Forelimb muscle (tissue), 1 donor: ENCODE results near the gene NCAN. TPM values are rescaled to one million over a fixed set of nuclear protein-coding genes. Genes with fewer than 3 reads are reported as not detected.
A peak's percentile ranks its signal among the peaks of the same experiment; 100 is the strongest.
"Not testable (repeated sequence)": the region's sequence is repeated elsewhere in the genome, so short reads cannot be mapped to it uniquely, and the experiment has no call there.

Source experiments
- DNase-seq: peaks from one replicate; pipeline ENCODE4 v3.0.0-alpha.2; 2013; ENCODE audit warnings: low read depth
- polyA plus RNA-seq: library from polyadenylated mRNA; unstranded; fragments of 120-200 nt; gene quantifications from one replicate; pipeline ENCODE4 v1.2.1, GENCODE V29; 2013; ENCODE audit not compliant: insufficient read length

Gene NCAN
- polyA plus RNA-seq, 1 donor: 0.16 TPM

DNA sequence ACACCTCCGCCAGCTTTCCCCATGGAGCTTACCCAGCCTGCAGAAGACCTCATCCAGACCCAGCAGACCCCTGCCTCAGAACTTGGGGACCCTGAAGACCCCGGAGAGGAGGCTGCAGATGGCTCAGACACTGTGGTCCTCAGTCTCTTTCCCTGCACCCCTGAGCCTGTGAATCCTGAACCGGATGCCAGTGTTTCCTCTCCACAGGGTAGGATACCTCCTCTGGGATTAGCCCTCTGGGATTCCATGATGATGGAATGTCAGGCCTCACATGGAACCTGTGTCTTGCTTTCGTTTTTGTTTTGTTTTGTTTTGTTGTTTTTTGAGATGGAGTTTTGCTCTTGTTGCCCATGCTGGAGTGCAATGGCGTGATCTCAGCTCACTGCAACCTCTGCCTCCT lies 17.8 kb upstream of the NCAN start:
- DNase-seq: no peak

DNA sequence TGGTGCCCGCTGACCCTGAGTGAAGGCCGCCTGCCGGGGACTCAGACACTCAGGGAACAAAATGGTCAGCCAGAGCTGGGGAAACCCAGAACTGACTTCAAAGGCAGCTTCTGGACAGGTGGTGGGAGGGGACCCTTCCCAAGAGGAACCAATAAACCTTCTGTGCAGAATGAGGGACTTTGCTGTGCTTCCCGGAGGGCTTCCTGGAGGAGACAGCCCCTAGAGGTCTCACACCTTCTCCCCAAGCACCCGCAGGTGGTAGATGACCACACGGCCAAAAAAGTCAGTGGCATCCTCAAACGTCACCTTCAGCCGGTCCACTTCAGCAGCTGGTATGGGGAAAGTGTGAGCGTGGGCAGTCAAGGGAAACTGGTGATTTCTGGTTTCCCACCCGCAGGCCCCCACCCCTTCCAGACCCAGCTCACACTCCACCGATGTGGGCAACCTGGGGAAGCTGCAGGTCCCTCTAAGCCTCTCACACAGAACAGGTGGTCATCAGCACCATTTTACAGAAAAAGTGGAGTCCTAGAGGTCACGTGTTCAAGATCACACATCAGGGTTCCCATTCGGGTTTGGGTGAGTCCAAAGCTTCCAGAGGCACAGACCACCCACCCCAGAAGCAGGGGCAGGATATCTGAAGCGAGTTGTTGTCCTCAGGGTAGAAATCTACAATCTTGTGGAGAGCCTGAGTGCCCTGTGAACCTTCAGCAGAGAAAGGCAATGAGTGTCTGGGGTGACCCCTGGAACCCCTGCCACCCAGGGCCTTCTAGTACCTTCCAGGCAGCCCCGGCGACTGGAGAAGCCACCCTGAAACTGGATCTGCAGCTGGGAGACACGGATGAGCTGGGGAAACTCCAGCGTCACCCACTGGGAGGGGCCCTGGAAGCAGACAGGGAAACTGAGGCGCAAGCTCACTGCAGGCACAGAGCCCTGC lies 9.8 kb upstream of the NCAN start:
- DNase-seq: no peak

DNA sequence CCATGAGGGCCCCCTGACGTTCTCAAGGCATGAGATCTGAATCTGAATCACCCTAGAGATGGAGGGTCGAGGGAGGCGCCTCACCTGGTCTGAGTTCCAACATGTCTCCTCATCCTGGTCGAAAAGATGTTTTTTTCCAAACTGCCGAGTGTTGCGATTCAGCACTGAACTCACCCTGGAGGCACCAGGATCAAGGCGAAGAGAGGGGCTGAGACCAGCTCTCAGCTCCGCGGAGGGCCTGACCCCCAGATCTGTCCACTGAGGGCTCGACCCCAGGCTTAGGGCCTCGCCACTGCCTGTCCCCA lies 9.1 kb upstream of the NCAN start:
- DNase-seq: no peak

DNA sequence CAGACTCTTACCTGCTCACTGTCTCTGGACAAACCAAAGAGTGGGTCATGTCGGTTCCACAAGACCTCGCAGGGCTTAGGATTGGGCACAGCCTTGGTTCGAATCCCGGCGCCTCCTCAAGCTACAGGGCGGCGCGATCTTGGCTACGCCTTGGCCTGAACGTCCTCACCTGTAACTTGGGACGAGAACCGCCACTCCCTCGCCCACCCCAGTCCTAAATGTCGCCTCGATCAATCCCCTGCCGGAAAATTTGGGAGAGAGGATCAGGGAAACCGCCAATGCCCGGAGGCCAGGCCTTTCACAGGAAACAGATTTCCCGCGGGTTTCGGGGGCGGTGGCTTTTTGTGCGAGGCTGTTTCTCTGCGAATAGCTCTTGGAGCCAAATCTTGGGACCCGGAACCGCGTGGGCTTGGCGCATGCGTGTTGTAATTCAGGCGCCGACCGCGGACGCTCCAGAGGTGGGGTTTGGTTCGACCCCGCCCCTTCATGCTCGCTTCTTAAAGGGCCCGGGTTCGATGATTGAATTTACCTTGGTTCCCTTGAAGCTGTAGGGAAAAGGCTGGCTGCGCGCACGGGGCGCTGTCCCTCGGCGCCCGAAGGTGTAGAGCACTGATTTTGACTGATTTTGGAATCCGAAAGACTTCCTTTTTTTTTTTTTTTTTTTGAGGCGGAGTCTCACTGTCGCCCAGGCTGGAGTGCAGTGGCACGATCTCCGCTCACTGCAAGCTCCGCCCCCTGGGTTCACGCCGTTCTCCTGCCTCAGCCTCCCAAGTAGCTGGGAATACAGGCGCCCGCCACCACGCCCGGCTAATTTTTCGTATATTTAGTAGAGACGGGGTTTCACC lies 8.5 kb upstream of the NCAN start, which contains the start of gene NR2C2AP:
Gene NR2C2AP (minus strand): TSS at position 403 of the 845 bp plus-strand sequence. CDS start 354 bp downstream, at position 49.
- DNase-seq: peak; percentile 73

DNA sequence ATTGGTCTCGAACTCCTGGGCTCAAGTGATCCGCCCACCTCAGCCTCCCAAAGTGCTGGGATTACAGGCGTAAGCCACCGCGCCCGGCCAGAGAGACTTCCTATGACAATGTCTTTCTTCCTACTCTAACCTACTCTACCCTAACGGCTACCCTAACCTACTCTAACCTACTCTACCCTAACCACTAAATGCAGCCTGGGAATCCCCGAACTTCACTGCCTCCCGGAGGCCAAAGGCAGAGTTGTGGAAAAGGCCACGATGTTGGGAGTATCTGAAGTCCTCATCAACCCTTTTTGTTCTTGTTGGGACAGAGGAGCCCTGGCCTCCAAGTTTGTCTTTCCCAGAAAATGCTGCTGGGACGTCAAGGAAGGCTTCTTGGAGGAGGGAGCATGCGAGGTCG lies 7.6 kb upstream of the NCAN start:
- DNase-seq: no peak

DNA sequence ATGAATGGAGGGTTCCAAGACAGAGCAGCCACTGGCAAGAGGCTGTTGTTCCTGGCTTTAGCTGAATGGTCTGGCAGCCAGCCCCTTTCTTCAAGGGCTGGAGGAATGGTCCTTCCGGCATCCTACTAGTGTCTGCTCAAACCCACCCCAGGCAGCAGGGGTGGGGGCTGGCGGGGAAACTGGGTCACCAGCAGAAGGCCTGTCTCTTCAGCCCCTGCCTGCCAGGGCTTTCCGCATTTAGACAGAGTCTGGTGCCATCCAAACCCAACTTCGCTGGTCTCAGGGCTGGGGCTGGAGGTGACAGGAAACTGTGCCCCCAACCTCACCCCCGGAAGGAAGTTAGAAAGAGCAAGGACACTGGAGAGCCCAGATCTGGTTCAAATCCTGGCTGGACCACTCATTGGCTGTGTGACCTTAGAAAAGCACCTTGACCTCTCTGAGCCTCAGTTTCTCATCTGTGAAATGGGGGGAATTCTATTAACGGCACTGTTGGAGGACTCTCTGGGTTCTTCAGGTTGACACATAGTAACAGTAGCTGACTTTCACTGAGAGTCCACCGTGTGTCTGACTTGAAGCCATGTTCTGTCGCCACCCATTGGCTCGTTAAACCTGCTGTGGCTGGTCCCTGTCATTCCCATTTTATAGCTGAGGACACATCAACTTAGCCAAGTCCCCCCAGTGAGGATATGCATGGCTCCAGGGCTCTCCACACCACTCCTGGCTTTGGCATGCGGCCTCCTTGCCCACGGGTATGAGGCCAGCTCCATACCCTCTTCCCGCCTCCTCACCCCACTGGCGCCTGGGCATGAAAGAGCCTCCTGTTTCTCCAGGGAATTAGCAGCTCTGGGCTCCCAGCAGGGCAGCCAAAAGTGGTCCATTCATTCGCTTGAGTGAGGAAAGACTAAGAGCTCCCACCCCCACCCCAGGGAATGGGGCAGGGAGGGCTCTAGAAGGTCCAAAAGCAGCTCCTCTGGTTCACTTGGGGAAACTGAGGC lies 6.0 kb upstream of the NCAN start:
- no peak for DNase-seq

DNA sequence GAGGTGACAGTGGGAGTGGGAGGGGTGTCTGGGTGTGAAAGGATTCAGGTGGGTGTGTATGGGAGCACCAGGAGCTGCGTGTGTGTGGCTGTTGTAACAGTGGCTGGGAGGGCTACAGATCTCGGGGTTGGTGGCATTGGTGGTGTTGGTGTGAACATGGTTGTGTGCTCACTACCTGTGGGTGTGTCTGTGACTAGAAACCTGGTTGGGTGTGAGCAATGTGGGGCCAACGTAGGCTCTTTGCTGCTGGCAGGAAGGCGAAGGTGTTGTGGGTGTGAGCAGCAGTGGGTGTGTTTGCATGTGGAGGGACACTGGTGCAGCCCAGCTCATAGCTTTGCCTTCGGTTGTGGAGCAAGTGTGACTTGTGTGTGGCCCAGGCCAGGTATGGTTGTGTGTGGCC lies 4.8 kb upstream of the NCAN start:
- DNase-seq: no peak

DNA sequence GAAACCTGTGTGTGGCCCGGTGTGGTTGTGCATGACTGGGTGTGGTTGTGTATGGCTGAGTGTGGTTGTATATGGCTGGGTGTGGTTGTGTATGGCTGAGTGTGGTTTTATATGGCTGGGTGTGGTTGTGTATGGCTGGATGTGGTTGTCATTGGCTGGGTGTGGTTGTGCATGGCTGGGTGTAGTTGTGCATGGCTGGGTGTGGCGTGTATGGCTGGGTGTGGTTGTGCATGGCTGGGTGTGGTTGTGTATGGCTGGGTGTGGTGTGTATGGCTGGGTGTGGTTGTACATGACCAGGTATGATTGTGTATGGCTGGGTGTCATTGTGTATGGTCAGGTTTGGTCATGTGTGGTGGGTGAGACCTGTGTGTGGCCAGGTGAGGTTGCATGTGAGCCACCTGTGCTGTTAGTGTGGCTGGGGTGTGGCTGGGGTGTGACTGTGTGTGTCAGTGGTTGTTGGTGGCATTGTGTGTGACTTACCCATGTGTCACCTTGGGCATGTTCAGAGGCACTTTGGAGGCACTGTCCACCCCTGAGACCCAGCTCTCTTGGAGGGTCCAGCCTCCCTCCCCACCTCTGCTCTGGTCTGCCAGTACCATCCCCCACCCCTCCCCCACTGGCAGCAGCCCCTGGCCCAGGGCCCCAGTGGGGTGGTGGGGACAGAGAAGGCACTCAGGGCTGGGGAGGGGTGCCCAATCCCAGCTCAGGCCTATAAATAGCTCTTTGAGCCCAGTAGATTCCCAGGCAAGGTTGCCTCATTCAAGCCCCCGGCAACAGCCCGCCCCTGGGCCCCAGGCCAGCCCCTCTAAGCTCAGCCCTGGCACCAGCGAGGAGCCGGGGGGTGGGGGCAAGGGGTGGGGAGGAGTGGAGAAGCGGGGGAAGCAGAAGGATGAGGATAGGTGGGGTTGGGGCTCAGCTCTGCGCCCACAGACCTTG lies 3.9 kb upstream of the NCAN start:
- DNase-seq: no peak

DNA sequence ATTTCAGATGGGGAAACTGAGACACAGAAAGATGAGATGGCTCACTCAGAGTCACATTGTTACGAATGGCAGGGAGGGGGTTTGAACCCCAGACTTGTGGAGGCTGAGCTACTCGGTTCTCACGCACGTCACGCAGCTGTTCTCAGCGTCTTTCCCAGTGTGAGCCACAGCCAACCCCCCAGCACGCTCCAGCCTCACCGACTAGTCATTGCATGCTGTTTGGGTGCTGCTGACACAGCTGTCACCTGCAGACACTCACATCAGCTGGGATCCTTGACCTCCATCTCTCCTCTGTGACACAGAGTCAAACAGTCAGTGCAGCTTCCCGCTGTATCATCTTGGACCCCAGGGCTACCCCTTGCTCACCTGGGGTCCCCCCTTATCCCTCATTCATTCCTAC lies 2.4 kb upstream of the NCAN start:
- DNase-seq: no peak

DNA sequence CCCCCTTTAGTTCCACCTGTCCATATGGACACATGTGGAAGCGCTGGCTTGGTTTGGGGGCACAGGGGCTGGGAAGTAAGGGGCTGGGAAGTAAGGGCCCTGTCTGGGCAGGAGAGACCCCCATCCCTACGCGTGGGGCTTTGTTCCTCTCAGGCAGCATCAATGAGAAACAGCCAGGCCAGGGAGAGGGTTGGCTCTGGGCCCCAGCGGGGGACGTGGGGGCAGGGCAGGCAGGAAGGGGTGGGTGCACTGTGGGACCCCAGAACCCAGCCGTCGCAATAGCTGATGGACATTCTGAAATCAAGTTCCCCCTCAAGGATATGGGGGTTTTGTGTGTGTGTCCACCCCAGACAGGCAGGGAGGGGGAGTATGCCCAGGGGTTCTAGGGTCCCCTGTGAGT lies 1.2 kb downstream of the NCAN start:
- DNase-seq: no peak

DNA sequence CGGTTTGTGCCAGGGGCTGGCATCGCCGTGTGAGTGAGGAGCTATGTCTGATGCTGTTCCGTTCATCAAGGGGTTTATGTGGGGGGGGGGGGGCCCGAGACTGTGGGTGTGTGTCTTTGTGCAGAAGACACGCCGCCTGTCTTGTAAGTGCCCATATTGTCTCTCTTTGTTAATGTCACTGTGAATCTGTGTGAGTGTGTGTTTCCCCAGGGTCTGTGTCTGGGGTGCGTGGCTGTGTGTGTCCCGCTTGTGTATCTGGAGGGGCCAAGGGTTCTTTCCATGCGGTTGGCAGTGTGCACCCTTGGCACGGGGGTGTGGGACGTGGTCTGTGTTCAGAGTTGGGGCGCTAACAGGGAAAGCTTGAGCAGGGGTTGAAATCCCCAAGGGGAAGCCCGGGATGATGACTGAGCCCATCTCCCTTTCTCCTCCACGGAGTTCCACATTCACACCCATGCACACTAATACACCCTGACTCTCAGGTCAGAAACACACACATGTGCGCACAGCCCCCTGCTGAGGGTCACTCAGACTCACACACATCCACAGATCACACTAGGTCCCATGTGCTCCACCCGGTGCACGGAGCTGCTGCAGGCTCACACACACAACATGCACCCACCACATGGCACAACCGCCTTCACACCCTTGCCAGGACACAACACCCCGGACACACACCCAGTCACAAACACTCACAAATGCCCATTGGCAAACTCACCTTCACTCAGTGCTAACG lies 1.8 kb downstream of the NCAN start:
- DNase-seq: no peak

DNA sequence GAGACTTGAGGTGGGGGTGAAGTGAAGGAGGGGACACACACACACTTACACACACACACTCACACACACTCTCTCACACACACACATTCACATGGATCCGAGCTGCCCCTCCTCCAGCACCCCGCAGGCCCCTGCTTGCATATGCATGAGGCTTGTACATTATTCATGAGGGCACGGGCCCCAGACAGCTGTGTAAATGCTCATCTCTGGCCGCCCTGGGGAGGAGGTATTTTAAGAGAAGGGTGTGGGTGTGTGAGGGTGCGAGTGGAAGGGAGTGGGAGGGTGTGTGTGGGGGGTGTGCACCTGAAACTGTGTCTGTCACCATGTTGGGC lies 2.4 kb downstream of the NCAN start:
- DNase-seq: no peak

DNA sequence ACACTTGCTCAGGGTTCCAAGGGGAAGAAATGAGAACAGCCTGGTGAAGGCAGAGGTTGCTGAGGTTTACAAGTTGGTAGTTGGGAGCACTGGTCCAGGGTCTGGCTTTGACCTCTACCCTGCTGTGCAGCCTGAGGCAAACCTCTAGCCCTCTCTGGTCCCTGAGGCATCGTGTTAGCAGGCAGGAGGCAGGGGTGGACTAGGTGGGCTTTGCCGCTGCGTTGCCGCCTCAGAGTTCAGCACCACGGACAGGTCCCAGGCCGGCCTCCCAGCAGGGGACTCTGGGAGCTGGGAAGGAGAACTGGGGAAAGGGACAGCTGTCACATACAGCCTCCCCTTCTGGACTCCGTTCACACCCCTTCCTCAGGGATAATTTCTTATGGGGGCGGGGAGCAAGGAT lies 3.1 kb downstream of the NCAN start:
- DNase-seq: no peak

DNA sequence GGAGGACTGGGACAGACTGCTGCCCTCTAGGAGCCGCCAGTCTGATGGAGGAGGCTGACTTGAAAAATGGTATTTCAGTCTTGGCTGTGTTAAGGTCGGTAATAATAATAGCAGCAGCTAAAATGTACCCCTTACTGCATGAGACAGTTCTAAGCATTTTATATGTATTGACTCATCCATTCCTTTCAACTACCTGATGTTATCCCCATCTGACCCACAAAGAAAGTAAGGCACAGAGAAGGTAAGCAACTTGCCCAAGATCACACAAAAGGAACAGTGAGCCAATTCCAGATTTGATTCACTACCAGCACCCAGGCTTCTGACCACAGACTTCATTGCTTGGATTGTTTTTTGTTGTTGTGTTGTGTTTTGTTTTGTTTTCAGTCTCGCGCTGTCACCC lies 4.0 kb downstream of the NCAN start:
- no peak for DNase-seq

DNA sequence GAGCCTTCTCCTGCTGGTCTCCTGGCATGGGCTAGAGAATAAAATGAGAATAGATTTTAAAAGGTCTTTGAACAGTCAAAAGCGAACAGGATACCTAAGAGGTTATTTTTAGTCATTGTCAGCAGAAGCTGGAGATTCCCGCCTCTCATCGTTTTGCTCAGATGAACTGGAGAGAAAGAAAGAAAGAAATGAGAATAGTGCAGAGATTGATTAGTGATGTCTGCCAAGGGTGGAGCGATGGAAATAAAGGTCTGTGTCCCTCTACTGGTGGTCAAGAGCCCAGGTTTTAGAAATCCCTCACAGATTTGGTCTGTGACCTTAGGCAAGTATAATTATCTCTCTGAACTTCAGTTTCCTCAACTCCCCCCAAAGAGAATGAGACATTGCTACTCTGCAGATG lies 5.3 kb downstream of the NCAN start:
- DNase-seq: no peak

DNA sequence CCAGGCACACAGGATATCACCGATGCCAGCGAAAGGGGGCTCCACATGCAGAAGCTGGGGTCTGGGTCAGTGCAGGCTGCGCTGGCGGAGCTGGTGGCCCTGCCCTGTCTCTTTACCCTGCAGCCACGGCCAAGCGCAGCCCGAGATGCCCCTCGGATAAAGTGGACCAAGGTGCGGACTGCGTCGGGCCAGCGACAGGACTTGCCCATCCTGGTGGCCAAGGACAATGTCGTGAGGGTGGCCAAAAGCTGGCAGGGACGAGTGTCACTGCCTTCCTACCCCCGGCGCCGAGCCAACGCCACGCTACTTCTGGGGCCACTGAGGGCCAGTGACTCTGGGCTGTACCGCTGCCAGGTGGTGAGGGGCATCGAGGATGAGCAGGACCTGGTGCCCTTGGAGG lies 7.2 kb downstream of the NCAN start:
- no peak for DNase-seq

DNA sequence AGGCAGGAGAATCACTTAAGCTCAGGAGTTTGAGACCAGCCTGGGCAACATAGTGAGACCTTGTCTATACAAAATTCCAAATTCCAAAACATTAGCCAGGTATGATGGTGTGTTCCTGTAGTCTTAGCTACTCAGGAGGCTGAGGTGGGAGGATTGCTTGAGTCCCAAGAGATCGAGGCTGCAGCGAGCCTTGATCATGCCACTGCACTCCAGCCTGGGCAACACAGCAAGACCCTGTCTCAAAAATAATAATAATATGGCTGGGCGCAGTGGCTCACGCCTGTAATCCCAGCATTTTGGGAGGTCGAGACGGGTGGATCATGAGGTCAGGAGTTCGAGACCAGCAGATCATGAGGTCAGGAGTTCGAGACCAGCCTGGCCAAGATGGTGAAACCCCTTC lies 9.2 kb downstream of the NCAN start:
- not testable (repeated sequence) for DNase-seq

DNA sequence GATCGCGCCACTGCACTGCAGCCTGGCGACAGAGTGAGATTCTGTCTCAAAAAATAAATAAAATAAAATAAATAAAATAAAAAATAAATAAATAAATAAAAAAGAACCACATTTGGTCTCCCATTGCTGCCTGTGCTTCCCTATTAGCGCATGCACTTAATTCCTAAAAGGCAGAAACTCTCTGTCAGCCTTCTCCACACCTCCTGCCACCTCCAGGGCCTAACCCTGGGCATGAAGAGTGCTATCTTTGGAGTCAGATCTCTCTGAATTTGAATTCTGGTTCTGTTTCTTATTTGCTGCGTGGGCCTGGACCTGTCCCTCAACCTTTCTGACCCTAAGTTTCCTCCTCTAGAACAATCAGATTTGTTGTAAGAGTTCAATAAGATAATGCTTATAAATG lies 11.3 kb downstream of the NCAN start:
- DNase-seq: no peak

DNA sequence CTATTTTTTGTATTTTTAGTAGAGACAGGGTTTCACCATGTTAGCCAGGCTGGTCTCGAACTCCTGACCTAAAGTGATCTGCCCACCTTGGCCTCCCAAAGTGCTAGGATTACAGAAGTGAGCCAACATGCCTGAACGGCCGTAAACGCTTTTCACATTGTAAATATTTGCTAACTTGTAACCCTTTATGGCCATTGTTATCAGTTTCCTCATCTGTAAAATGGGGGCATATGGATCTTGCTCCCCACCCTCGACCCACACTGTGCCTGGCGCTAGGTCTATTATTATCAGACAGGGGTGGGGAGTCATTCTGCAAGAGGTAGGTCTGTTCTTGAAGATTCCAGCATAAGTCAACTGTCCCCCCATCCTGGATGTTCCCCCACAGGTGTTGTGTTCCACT lies 11.9 kb downstream of the NCAN start:
- no peak for DNase-seq
